HL-60 (cell line): ENCODE results near the gene RPL6.

ENCODE experiments used
- CTCF ChIP-seq: IDR thresholded peaks from one replicate; pipeline ENCODE4 v1.5.1; 2011; ENCODE audit warnings: low read length, control low read depth, inconsistent platforms; ENCODE audit not compliant: insufficient read depth
- GABPA ChIP-seq: IDR thresholded peaks from 2 replicates; pipeline ENCODE4 v1.6.1; 2012; ENCODE audit warnings: low read depth
- POLR2AphosphoS5 ChIP-seq: IDR thresholded peaks from 2 replicates; pipeline ENCODE4 v1.6.1; 2012; ENCODE audit warnings: low read depth
- REST ChIP-seq: IDR thresholded peaks from 2 replicates; pipeline ENCODE4 v1.6.1; 2012; ENCODE audit warnings: low read depth; ENCODE audit not compliant: insufficient replicate concordance
- SPI1 ChIP-seq: IDR thresholded peaks from 2 replicates; pipeline ENCODE4 v1.6.1; 2012; ENCODE audit warnings: low read depth, mild to moderate bottlenecking, borderline replicate concordance

- TF ChIP-seq CTCF = no peak
- TF ChIP-seq POLR2AphosphoS5 = no peak
- TF ChIP-seq GABPA = no peak
- TF ChIP-seq REST = no peak
- TF ChIP-seq SPI1 = no peak
These were observed 13.1 kb upstream of the RPL6 start for GRCh38 chr12:112422531-112422930.
